T-helper 2 cell treated with Interferon-gamma antibody and Interleukin-4, amounts not matched to agents 100 ng/mL and 5 ng/mL, for 36 hours (primary cell): ENCODE measurements around the gene CD247. TPM values are rescaled to one million over a fixed set of nuclear protein-coding genes. Genes with fewer than 3 reads are reported as not detected.

Source experiments
- intact Hi-C: fragments of 100-400 bp; cut with micrococcal nuclease; formaldehyde crosslinking; loops from one replicate; pipeline ENCODE4 v1.15.1; 2023
- total RNA-seq: library from RNA; stranded (reverse); gene quantifications from 2 replicates; pipeline ENCODE4 v1.2.3, GENCODE V29; 2022

Gene CD247
- total RNA-seq, 1 donor from 2014 or later = 177 TPM

GRCh38 chr1:167492481-167492910 is 25.8 kb downstream of the CD247 start:
- intact Hi-C loops = loop anchor here (1.0 to 2.0 kb wide), 2 partner anchors 26 to 50 kb away; partner anchors contain the start of gene CD247

GRCh38 chr1:167491586-167492461 is 26.5 kb downstream of the CD247 start:
- intact Hi-C loops = loop anchor here (1.0 to 2.0 kb wide), 2 partner anchors 26 to 49 kb away; partner anchors contain the start of gene CD247

GRCh38 chr1:167490765-167491164 is 27.6 kb downstream of the CD247 start:
- intact Hi-C loops = no loop called here

GRCh38 chr1:167489571-167490340 is 28.6 kb downstream of the CD247 start:
- intact Hi-C loops = no loop called here

- intact Hi-C loops = no loop called here
Observed at GRCh38 chr1:167488786-167489185, 29.5 kb downstream of the CD247 start.

- intact Hi-C loops = no loop called here
Observed at GRCh38 chr1:167487614-167488013, 30.7 kb downstream of the CD247 start.

GRCh38 chr1:167486090-167486824 is 32.1 kb downstream of the CD247 start:
- intact Hi-C loops = no loop called here

GRCh38 chr1:167484726-167485502 is 33.4 kb downstream of the CD247 start:
- intact Hi-C loops = loop anchor here (5.0 kb wide), 1 partner anchor 32 kb away; the partner anchor contains the start of gene CD247

GRCh38 chr1:167483790-167484189 is 34.5 kb downstream of the CD247 start:
- intact Hi-C loops = loop anchor here (2.0 to 5.0 kb wide), 2 partner anchors 27 to 34 kb away; partner anchors contain the start of gene CD247

- intact Hi-C loops = loop anchor here (2.0 to 5.0 kb wide), 2 partner anchors 25 to 35 kb away; partner anchors contain the start of gene CD247
Observed at GRCh38 chr1:167482184-167482583, 36.1 kb downstream of the CD247 start.

- intact Hi-C loops = no loop called here
Observed at GRCh38 chr1:167479331-167479979, 38.9 kb downstream of the CD247 start.

GRCh38 chr1:167477986-167478385 is 40.3 kb downstream of the CD247 start:
- intact Hi-C loops = no loop called here

- intact Hi-C loops = no loop called here
Observed at GRCh38 chr1:167476061-167476460, 42.3 kb downstream of the CD247 start.

GRCh38 chr1:167474191-167474641 is 44.1 kb downstream of the CD247 start:
- intact Hi-C loops = no loop called here

- intact Hi-C loops = loop anchor here (2.0 kb wide), 1 partner anchor 19 kb away; no protein-coding TSS in a partner anchor
Observed at GRCh38 chr1:167473761-167474160, 44.6 kb downstream of the CD247 start.

GRCh38 chr1:167472752-167473521 is 45.4 kb downstream of the CD247 start:
- intact Hi-C loops = loop anchor here (2.0 kb wide), 1 partner anchor 18 kb away; no protein-coding TSS in a partner anchor

- intact Hi-C loops = no loop called here
Observed at GRCh38 chr1:167471568-167471967, 46.8 kb downstream of the CD247 start.

- intact Hi-C loops = no loop called here
Observed at GRCh38 chr1:167469280-167469965, 48.9 kb downstream of the CD247 start.
